ENCODE data around the gene CEPT1. TPM values are rescaled to one million over a fixed set of nuclear protein-coding genes. Genes with fewer than 3 reads are reported as not detected.

The CEPT1 gene
- total RNA-seq, 5 donors from 2014 or later (not counting 1 experiment from before 2014, with no cell fraction given) = 33.2 to 42.3 (median 36.3) TPM

DNA sequence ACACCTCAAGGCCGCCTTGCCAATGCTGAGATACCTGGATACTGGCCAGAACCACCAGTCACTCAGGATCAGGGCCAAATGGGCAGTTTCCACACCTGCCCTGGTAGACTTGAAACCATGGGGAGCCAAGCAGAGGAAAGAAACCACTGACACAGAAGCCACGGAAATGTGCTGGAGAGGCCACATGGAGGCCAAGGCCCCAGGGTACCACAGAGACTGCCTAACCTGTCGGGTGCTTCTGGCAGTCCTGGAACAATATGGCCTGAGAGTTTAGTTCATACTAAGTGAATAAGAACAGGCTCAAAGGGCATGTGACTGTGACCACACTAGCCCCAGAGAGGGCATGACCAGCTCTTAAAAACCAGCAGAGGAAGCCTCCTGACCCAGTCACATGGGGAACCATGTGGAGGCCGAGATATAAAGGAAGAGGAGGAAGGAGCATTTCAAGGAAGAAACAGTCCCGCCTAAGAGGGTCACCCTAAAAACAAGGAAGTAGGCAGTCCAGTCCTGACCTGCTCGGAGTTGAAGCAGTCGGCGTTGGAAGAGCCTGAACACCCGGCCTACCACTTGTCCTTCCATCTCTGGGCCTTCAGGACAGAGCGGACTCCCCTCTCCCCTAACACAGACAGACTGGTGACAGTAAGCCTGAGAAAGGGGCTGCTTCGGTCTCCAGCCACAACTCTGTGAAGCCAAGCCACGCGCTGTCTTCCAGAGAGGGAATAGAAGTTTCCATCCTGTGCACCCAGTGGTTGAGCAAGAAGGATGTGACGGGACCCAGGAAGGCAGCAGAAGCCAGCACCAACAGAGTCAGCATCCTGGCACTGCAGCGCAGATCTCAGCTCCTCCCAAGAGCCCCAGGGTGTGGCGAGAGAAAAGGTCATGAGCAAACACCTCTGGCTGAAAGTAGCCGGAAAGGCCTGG lies 60.1 kb downstream of the CEPT1 start, which contains the start of gene DENND2D:
Gene DENND2D (minus strand): TSS at position 766 of the 921 bp plus-strand sequence. CDS start 187 bp downstream, at position 579.
- Histone ChIP-seq H3K36me3 (ENCODE audit: control insufficient read depth in 2 of 2, extremely low read depth in 1 of 2, insufficient read depth in 1 of 2, low read length in 1 of 2) (peaks cover 4 to 39% of the 10 kb centered on the region in 2 donors), H3K9me3 (no peaks in the 10 kb centered on the region), H3K27me3 (replicated peaks in 1 of 2; ENCODE audit: control insufficient read depth in 2 of 2, extremely low read depth in 1 of 2, insufficient read depth in 2 of 2, low read length in 1 of 2) (no peaks in the 10 kb centered on the region), H3K27ac (ENCODE audit: low read length) (peak within 1 kb of the TSS; percentile 76), H3K4me3 (ENCODE audit: control insufficient read depth in 1 of 2, extremely low read depth in 1 of 2, low read length in 1 of 2) (peak within 1 kb of the TSS; percentile 78 to 90), H3K4me1 (ENCODE audit: control insufficient read depth in 1 of 2, extremely low read depth in 1 of 2, insufficient read depth in 2 of 2, low read length in 2 of 2) (peaks cover 50 to 72% of the 10 kb centered on the region in 2 experiments)
- no peaks in the 10 kb centered on the region for H3K27me3 Mint-ChIP-seq
- peak; percentile 28 to 40 (median 34) for ATAC-seq (replicated peaks in 1 of 4)
- ChIA-PET CTCF (interaction anchor here in 1 of 2 donors (1.0 to 5.5 kb wide), 11 partner anchors 13 to 248 kb away, joined by 3 to 50 read pairs (median 8); partner anchors contain the start of genes ATP5PB and WDR77), POLR2A (interaction anchor here (0.7 to 1.4 kb wide), 3 partner anchors 13 to 16 kb away, joined by 3 to 4 read pairs (median 4); no protein-coding TSS in a partner anchor)
- H3K36me3 Mint-ChIP-seq = peaks cover 44% of the 10 kb centered on the region
- peaks cover 70 to 78% (median 75%) of the 10 kb centered on the region in 3 donors for H3K4me1 Mint-ChIP-seq
- WGBS (ENCODE audit: insufficient coverage) = 2% methylated on average over 15 of the region's 17 CpGs
- no peaks in the 10 kb centered on the region for H3K9me3 Mint-ChIP-seq
- peak in 21 of 35 experiments; percentile 25 to 68 (median 43) for DNase-seq
- H3K27ac Mint-ChIP-seq = peak within 1 kb of the TSS; percentile 95 to 99
- H3K4me3 Mint-ChIP-seq = peak within 1 kb of the TSS; percentile 98 to 99 (median 99)

DNA sequence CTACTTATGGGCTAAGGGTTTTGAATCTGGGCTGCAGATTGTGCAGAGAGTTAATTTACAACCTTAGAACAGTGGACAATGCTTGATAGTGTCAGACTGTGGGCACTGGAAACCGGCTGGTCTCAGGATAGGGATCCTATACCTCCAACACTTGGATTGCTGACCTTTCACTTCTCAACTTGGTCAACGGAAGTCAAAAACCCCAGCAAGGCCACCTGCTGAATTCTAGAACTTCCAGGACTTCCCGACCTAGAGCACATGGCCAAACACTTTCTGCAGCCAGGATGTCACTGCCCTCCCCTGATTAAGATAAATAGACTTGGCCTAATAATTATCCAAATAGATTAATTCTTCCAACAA lies 60.8 kb downstream of the CEPT1 start:
- H3K27ac Mint-ChIP-seq = peak overlapping the region; percentile 95 to 99

DNA sequence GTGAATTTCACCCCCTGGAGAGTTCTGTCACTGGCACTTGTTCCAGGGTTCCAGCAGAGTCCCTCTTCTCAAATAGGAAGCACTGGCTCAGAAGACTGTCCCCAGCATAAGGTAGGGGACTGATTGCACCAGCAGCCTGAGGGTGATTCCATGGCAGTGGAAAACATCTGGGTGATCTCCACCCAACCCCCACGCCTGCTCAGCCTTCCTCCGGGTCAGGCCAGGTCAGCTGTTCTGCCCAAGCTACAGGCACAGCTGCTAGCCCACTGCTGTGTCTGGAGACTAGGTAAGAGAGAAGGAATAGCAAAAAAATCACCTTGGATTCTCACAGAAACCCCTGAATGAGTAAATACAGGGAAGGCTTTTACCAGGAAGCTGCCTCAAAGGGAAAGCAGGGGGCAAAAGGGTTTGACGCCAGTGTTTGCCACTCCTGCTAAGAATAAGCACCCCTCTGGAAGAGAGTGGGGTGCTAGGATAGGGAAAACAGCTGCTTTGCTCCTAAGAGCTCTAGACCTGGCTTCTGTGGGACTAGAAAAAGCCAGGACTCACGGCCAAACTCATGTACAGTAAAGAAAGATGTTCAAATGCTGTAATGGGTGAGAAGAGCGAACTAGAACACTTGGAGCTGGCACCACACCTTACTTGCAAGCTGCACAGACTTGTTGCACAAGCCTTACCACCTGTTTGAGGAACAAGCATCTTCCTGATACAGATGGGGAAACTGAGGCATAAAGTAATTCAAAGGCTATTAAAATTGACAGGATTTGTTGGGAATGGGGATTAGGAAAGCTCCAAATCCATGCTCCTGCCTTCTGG lies 61.5 kb downstream of the CEPT1 start:
- DNase-seq (peak in 1 of 35 experiments; percentile 9), ATAC-seq (replicated peaks in 1 of 4) (no peak)
- H3K36me3 Mint-ChIP-seq = peaks cover 31% of the 10 kb centered on the region
- Histone ChIP-seq H3K27ac (ENCODE audit: low read length) (peak overlapping the region; percentile 76), H3K4me1 (ENCODE audit: control insufficient read depth in 1 of 2, extremely low read depth in 1 of 2, insufficient read depth in 2 of 2, low read length in 2 of 2) (peaks cover 40 to 61% of the 10 kb centered on the region in 2 experiments), H3K36me3 (ENCODE audit: control insufficient read depth in 2 of 2, extremely low read depth in 1 of 2, insufficient read depth in 1 of 2, low read length in 1 of 2) (peaks cover under 1 to 26% of the 10 kb centered on the region in 2 donors), H3K9me3 (no peaks in the 10 kb centered on the region), H3K4me3 (ENCODE audit: control insufficient read depth in 1 of 2, extremely low read depth in 1 of 2, low read length in 1 of 2) (peak overlapping the region; percentile 78 to 90), H3K27me3 (replicated peaks in 1 of 2; ENCODE audit: control insufficient read depth in 2 of 2, extremely low read depth in 1 of 2, insufficient read depth in 2 of 2, low read length in 1 of 2) (no peaks in the 10 kb centered on the region)
- peak overlapping the region; percentile 98 to 99 (median 99) for H3K4me3 Mint-ChIP-seq
- WGBS (ENCODE audit: insufficient coverage) = 10% methylated on average over 2 of the region's 5 CpGs
- H3K9me3 Mint-ChIP-seq = peaks cover 0 to 3% (median 0%) of the 10 kb centered on the region in 3 donors
- H3K27ac Mint-ChIP-seq = peak overlapping the region; percentile 95 to 99
- peaks cover 70 to 78% (median 75%) of the 10 kb centered on the region in 3 donors for H3K4me1 Mint-ChIP-seq
- CTCF ChIA-PET = interaction anchor here (0.7 to 2.5 kb wide), 5 partner anchors 14 to 133 kb away, joined by 3 to 8 read pairs (median 3); no protein-coding TSS in a partner anchor
- H3K27me3 Mint-ChIP-seq = no peaks in the 10 kb centered on the region
- POLR2A ChIA-PET = interaction anchor here (0.5 to 1.2 kb wide), 6 partner anchors 14 to 322 kb away, joined by 3 to 9 read pairs (median 4); partner anchors contain the start of gene LRIF1 (in 1 of the 2)

More for the DNA sequence above, 60.8 kb downstream of the CEPT1 start:
- Mint-ChIP-seq H3K9me3 (no peaks in the 10 kb centered on the region), H3K27me3 (no peaks in the 10 kb centered on the region), H3K36me3 (peaks cover 38% of the 10 kb centered on the region), H3K4me3 (peak overlapping the region; percentile 98 to 99 (median 99)), H3K4me1 (peaks cover 70 to 78% (median 75%) of the 10 kb centered on the region in 3 donors)
- ChIA-PET POLR2A (interaction anchor here in 1 of 2 donors (1.2 kb wide), 1 partner anchor 15 kb away, joined by 4 read pairs; no protein-coding TSS in a partner anchor), CTCF (interaction anchor here in 1 of 2 donors (1.0 to 2.5 kb wide), 4 partner anchors 15 to 133 kb away, joined by 3 to 8 read pairs (median 4); no protein-coding TSS in a partner anchor)
- Histone ChIP-seq H3K27me3 (replicated peaks in 1 of 2; ENCODE audit: control insufficient read depth in 2 of 2, extremely low read depth in 1 of 2, insufficient read depth in 2 of 2, low read length in 1 of 2) (no peaks in the 10 kb centered on the region), H3K9me3 (no peaks in the 10 kb centered on the region), H3K4me3 (ENCODE audit: control insufficient read depth in 1 of 2, extremely low read depth in 1 of 2, low read length in 1 of 2) (peak overlapping the region; percentile 78 to 90), H3K27ac (ENCODE audit: low read length) (peak overlapping the region; percentile 76), H3K4me1 (ENCODE audit: control insufficient read depth in 1 of 2, extremely low read depth in 1 of 2, insufficient read depth in 2 of 2, low read length in 2 of 2) (peaks cover 47 to 68% of the 10 kb centered on the region in 2 experiments), H3K36me3 (ENCODE audit: control insufficient read depth in 2 of 2, extremely low read depth in 1 of 2, insufficient read depth in 1 of 2, low read length in 1 of 2) (peaks cover 3 to 33% of the 10 kb centered on the region in 2 donors)
- DNase-seq (no peak), ATAC-seq (replicated peaks in 1 of 4) (no peak)
- 0% methylated on average over 3 of the region's 3 CpGs for WGBS (ENCODE audit: insufficient coverage)

DNA sequence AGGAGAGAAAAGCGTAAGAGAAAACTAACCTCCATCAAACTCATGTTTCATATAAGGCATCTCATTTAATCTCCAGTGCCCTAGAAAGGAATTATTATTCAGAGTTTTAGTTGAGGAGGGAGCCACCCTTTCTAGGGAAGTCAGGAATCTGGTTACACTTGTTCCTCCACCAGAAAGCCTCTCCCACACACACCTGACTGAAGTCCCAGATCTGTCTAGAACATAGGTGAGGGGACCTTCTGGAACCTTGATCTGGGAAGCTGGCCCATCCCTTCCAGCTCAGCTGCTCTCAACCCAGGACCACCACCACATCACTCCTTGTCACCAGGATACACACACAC lies 62.3 kb downstream of the CEPT1 start:
- no peak for ATAC-seq (replicated peaks in 1 of 4)
- DNase-seq = no peak
- Mint-ChIP-seq H3K27ac (peak overlapping the region; percentile 95 to 99), H3K27me3 (no peaks in the 10 kb centered on the region), H3K36me3 (peaks cover 22% of the 10 kb centered on the region), H3K4me3 (peak overlapping the region; percentile 98 to 99 (median 99)), H3K9me3 (peaks cover 0 to 3% (median 0%) of the 10 kb centered on the region in 3 donors), H3K4me1 (peaks cover 68 to 75% (median 74%) of the 10 kb centered on the region in 3 donors)
- ChIA-PET POLR2A (interaction anchor here in 1 of 2 donors (1.0 kb wide), 1 partner anchor 238 kb away, joined by 5 read pairs; the partner anchor contains the start of gene LRIF1), CTCF (interaction anchor here (0.6 to 2.5 kb wide), 4 partner anchors 14 to 627 kb away, joined by 3 to 8 read pairs (median 3); no protein-coding TSS in a partner anchor)
- peak overlapping the region; percentile 35 to 68 for H3K4me3 ChIP-seq (ENCODE audit: control insufficient read depth in 1 of 2, extremely low read depth in 1 of 2, low read length in 1 of 2)
- H3K27ac ChIP-seq (ENCODE audit: low read length) = peak overlapping the region; percentile 76
- no peaks in the 10 kb centered on the region for H3K27me3 ChIP-seq (replicated peaks in 1 of 2; ENCODE audit: control insufficient read depth in 2 of 2, extremely low read depth in 1 of 2, insufficient read depth in 2 of 2, low read length in 1 of 2)
- no CpG with 5 or more reads among the region's 1 CpG for WGBS (ENCODE audit: insufficient coverage)
- H3K36me3 ChIP-seq (ENCODE audit: control insufficient read depth in 2 of 2, extremely low read depth in 1 of 2, insufficient read depth in 1 of 2, low read length in 1 of 2) = peaks cover 0 to 17% of the 10 kb centered on the region in 2 donors
- no peaks in the 10 kb centered on the region for H3K9me3 ChIP-seq
- H3K4me1 ChIP-seq (ENCODE audit: control insufficient read depth in 1 of 2, extremely low read depth in 1 of 2, insufficient read depth in 2 of 2, low read length in 2 of 2) = peaks cover 40 to 52% of the 10 kb centered on the region in 2 experiments

DNA sequence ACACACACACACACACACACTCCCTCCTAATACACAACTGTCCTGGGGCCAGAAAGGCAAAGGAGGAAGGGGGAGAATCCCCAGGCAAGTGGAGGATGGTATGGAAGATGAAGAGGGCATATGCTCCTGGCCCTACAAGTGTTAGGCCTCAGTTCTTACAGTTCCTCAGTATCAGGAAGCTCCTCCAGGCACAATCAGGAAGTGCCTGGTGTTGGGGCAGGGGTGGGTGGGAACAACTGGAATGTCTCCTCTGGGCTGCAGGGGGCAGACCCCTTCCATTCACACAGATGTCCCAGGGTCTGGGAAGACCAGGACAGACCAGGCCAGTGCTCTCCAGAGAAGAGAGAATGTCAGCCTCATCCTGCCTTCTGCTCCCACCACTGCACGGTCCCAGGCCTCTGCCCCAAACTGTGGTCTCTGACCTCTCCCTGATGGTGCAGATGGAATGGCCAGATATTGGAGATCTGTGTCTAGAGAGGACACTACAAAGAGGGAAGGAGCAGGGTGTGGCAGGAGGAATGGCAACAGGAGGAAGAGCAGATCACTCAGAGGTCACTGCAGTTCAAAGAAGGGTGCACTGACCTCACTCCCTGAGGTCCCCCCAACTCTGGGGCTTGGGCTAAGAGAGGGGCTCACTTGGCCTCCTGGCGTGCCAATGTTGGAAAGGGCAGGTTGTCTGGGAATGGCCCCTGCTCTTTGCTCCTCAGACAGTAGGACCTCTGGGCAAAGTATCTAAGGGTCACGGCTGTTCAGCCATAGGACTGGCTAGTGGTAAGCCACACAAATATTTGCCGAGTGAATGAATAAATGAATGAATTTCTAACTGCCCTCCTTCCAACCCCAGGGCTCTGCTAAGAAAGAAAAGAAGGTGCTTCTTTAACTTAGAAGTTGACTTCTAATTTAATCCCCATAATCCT lies 62.9 kb downstream of the CEPT1 start:
- Histone ChIP-seq H3K36me3 (ENCODE audit: control insufficient read depth in 2 of 2, extremely low read depth in 1 of 2, insufficient read depth in 1 of 2, low read length in 1 of 2) (peaks cover 0 to 11% of the 10 kb centered on the region in 2 donors), H3K4me1 (ENCODE audit: control insufficient read depth in 1 of 2, extremely low read depth in 1 of 2, insufficient read depth in 2 of 2, low read length in 2 of 2) (peaks cover 39 to 47% of the 10 kb centered on the region in 2 experiments), H3K9me3 (no peaks in the 10 kb centered on the region), H3K27ac (ENCODE audit: low read length) (peak overlapping the region; percentile 76), H3K4me3 (ENCODE audit: control insufficient read depth in 1 of 2, extremely low read depth in 1 of 2, low read length in 1 of 2) (peak overlapping the region; percentile 68 to 81), H3K27me3 (replicated peaks in 1 of 2; ENCODE audit: control insufficient read depth in 2 of 2, extremely low read depth in 1 of 2, insufficient read depth in 2 of 2, low read length in 1 of 2) (no peaks in the 10 kb centered on the region)
- no peaks in the 10 kb centered on the region for H3K27me3 Mint-ChIP-seq
- CTCF ChIA-PET = interaction anchor here (0.6 to 2.5 kb wide), 4 partner anchors 11 to 628 kb away, joined by 3 to 11 read pairs (median 6); no protein-coding TSS in a partner anchor
- peak overlapping the region; percentile 98 to 99 (median 99) for H3K4me3 Mint-ChIP-seq
- H3K9me3 Mint-ChIP-seq = peaks cover 0 to 3% (median 0%) of the 10 kb centered on the region in 3 donors
- 38% methylated on average over 1 of the region's 4 CpGs for WGBS (ENCODE audit: insufficient coverage)
- H3K27ac Mint-ChIP-seq = peak overlapping the region; percentile 95 to 99
- no peak for ATAC-seq (replicated peaks in 1 of 4)
- peaks cover 16% of the 10 kb centered on the region for H3K36me3 Mint-ChIP-seq
- DNase-seq = no peak
- H3K4me1 Mint-ChIP-seq = peaks cover 69 to 75% (median 74%) of the 10 kb centered on the region in 3 donors
- POLR2A ChIA-PET = interaction anchor here (0.5 to 1.0 kb wide), 2 partner anchors 118 to 239 kb away, joined by 5 to 7 read pairs; partner anchors contain the start of gene LRIF1 (in 1 of the 2)
